HUES48 (cell line): ENCODE results near the gene ADAM12.

Experiments used
- H3K27ac ChIP-seq: one replicate; pipeline ENCODE4 v1.7.0; 2013; ENCODE audit warnings: low read depth, low read length, inconsistent platforms
- H3K27me3 ChIP-seq: 2 replicates; pipeline ENCODE4 v1.6.1; 2013; ENCODE audit warnings: mild to moderate bottlenecking, low read length; ENCODE audit not compliant: control insufficient read depth, insufficient read depth
- H3K36me3 ChIP-seq: 2 replicates; pipeline ENCODE4 v1.6.1; 2013; ENCODE audit warnings: low read length; ENCODE audit not compliant: control insufficient read depth, insufficient read depth
- H3K4me1 ChIP-seq: 2 replicates; pipeline ENCODE4 v1.6.1; 2013; ENCODE audit warnings: mild to moderate bottlenecking, low read length; ENCODE audit not compliant: control insufficient read depth, insufficient read depth
- H3K4me3 ChIP-seq: 2 replicates; pipeline ENCODE4 v1.5.1; 2013; ENCODE audit warnings: mild to moderate bottlenecking, low read depth, low read length
- H3K9ac ChIP-seq: 2 replicates; pipeline ENCODE4 v1.6.1; 2013; ENCODE audit warnings: mild to moderate bottlenecking, low read depth, low read length, moderate library complexity
- H3K9me3 ChIP-seq: 2 replicates; pipeline ENCODE4 v1.6.1; 2013; ENCODE audit warnings: low read length; ENCODE audit not compliant: control insufficient read depth, insufficient read depth

The ADAM12 gene

DNA sequence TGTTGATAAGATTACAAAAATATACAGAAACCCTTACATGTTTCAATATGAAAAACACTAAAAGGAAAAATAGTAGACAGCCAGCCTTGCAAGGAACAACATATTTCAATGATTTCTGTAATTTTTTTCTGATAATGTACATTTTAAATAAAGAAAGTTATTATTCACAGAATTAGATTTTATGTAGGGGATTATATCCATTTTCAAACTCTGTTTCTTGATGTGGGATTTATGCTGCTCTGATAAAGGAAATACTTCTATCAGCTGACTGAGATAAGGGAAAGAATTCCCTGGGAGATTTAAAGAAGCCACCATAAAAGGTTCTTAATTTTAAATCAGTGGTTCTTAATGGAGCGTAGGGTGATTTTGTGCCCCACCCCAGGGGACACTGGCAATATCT is 180.4 kb downstream of the ADAM12 start:
- H3K36me3 ChIP-seq: no peaks in the 10 kb centered on the region
- H3K4me3 ChIP-seq: no peak overlapping the region
- H3K9me3 ChIP-seq: no peaks in the 10 kb centered on the region
- H3K4me1 ChIP-seq: no peaks in the 10 kb centered on the region
- H3K27ac ChIP-seq: no peak overlapping the region
- H3K9ac ChIP-seq: no peak overlapping the region
- no peaks in the 10 kb centered on the region for H3K27me3 ChIP-seq

DNA sequence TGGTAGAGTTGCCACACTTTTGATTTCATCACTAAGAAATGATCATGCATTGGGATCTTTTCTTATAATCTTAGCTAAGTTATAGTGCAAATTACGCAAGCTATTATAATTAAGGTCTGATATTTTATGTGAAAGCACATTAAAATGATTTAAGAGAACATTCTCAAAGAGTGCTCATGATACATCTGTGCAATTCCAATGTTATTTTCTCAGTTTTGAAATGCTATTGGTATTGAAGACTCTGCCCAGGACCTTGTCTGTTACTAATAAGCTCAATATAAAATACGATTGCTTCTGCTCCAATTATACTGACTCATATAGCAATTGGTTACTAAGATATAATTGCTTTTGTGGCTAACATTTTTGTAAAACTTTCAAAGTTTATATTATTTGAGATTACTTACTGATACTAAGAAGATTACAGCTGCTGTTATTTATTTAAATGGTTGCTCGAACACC is 180.9 kb downstream of the ADAM12 start:
- no peak overlapping the region for H3K9ac ChIP-seq
- H3K27ac ChIP-seq: no peak overlapping the region
- H3K27me3 ChIP-seq: no peaks in the 10 kb centered on the region
- H3K36me3 ChIP-seq: no peaks in the 10 kb centered on the region
- H3K4me1 ChIP-seq: no peaks in the 10 kb centered on the region
- H3K9me3 ChIP-seq: no peaks in the 10 kb centered on the region
- H3K4me3 ChIP-seq: no peak overlapping the region

DNA sequence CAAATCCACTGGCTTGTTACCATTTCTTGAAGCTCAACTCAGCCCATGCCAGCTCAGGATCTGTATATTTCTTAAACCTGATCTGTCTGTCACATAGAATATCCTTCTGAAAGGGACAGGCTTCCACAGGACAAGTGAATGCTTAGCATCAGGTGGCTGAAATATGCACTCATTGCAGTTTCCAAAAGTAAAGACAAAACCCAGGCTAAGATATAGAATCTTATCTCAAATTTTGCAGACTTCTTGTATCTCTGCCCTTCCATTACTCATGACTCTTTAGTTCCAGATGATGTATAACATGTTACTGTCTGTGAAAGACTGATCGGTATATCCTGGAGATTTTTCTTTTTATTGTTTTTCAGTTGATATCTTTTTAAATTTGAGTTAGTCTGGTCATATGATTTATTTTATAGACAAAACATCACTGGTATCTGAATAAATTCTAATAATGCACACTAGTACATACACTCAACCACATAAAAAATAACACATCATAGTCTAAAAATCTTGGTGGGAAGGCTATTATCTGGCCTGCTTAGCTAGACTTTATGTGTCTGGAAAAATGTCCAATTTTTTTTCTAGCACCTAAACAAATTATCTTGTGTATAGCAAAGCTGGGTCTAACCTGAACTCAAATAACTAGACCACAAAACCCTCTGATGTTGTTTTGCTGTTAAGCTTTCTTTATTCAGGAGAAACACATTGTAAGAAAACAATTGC is 182.6 kb downstream of the ADAM12 start:
- no peaks in the 10 kb centered on the region for H3K9me3 ChIP-seq
- no peak overlapping the region for H3K27ac ChIP-seq
- H3K9ac ChIP-seq: no peak overlapping the region
- no peaks in the 10 kb centered on the region for H3K4me1 ChIP-seq
- H3K36me3 ChIP-seq: no peaks in the 10 kb centered on the region
- no peaks in the 10 kb centered on the region for H3K27me3 ChIP-seq
- H3K4me3 ChIP-seq: no peak overlapping the region

DNA sequence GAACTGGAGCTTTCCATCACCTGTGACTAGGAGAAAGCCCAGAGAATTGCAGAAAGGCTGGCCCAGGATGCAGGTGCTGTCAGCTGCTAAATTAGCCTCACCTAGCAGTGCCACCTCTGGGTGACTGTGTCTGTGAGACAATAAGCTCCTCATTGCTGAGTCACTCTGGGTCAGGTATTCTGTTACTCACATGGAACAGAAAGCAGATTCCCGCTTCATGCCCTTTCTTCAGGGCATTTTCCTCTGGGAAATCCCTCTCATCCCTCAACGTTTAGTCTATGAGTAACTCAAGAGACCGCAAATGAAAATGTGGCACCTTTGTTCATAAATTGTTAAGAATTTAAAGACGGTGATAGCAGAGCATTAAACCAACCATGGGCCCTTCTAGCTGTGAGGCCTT is 184.0 kb downstream of the ADAM12 start:
- Histone ChIP-seq H3K9ac (no peak overlapping the region), H3K9me3 (no peaks in the 10 kb centered on the region), H3K4me3 (no peak overlapping the region), H3K36me3 (no peaks in the 10 kb centered on the region), H3K27ac (no peak overlapping the region), H3K27me3 (no peaks in the 10 kb centered on the region), H3K4me1 (no peaks in the 10 kb centered on the region)

DNA sequence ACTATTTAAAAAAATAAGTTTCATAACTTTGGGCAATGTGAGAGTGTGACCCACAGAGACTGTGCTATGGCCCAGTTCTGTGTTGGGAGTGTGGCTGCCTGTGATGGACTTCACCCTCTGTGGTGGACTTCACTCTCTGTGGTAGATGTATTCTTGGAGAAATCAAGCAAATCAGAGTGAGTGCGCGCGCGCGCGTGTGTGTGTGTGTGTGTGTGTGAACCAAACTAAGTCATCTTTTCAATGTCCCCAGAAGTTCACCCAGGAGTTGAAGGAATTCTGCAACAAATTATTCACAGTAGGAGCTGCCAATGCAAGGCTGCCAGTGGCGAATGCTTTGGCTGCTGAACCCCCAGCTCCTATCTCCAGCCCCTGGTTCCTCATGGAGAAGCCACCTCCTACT is 184.5 kb downstream of the ADAM12 start:
- H3K27ac ChIP-seq: no peak overlapping the region
- H3K27me3 ChIP-seq: no peaks in the 10 kb centered on the region
- H3K36me3 ChIP-seq: no peaks in the 10 kb centered on the region
- H3K9ac ChIP-seq: no peak overlapping the region
- no peak overlapping the region for H3K4me3 ChIP-seq
- no peaks in the 10 kb centered on the region for H3K4me1 ChIP-seq
- H3K9me3 ChIP-seq: no peaks in the 10 kb centered on the region

DNA sequence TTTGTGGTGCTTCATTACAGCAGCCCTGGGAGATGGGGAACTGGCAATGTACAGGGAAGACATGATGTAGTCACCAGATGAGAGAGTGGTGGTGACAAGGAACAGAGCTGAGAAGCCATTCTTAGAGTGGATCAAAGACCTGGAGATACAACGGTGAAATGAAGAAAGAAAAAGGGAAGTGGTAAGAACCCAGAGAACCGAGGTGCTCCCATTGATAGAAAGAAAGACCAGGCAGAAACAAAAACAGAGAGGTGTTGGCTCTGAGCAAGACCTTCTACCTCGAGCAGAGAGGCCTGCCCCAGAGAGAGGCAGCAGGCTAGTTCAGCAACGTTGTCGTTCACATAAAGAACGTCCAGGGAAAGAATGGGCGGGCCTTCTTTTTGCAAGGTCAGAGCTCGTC is 186.7 kb downstream of the ADAM12 start:
- H3K27me3 ChIP-seq: no peaks in the 10 kb centered on the region
- no peak overlapping the region for H3K27ac ChIP-seq
- H3K4me3 ChIP-seq: no peak overlapping the region
- no peaks in the 10 kb centered on the region for H3K36me3 ChIP-seq
- H3K9me3 ChIP-seq: no peaks in the 10 kb centered on the region
- H3K4me1 ChIP-seq: no peaks in the 10 kb centered on the region
- H3K9ac ChIP-seq: no peak overlapping the region

DNA sequence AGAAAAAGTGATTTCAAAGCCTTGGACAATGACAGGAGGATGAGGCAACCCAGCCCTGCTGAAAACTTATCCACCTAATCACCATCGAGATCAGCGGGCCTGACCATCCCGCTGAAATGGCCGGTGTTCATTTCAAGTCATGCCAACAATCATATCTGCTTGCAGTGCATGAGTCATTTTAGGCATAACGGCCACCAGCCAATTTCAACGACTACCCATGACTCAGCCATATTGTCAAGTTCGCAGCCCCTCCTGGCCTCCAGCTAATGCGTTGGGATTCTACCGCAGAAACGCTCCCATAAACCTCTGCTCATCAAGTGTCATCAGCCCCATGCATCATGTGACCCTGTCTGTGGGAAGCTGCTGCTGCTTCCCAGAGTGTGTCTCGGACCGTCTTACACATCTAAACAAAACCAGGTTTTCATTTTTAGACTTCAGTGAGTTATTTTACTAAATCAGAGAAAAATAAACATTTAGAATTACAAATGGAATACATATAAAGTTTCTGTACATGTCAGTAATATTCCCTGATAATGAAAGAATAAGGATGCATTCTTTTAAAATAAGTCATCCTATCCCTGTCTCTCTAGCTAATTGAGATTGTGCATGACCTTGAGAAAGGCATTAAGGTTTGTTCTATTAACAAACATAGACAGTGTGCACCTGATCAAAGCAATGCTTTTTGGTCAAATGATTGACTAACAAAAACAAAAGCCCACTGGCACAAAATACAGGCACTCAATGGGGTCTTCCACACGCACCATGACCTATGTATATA is 188.9 kb downstream of the ADAM12 start:
- no peak overlapping the region for H3K4me3 ChIP-seq
- H3K27me3 ChIP-seq: no peaks in the 10 kb centered on the region
- no peak overlapping the region for H3K9ac ChIP-seq
- no peaks in the 10 kb centered on the region for H3K36me3 ChIP-seq
- H3K27ac ChIP-seq: no peak overlapping the region
- H3K9me3 ChIP-seq: no peaks in the 10 kb centered on the region
- no peaks in the 10 kb centered on the region for H3K4me1 ChIP-seq

DNA sequence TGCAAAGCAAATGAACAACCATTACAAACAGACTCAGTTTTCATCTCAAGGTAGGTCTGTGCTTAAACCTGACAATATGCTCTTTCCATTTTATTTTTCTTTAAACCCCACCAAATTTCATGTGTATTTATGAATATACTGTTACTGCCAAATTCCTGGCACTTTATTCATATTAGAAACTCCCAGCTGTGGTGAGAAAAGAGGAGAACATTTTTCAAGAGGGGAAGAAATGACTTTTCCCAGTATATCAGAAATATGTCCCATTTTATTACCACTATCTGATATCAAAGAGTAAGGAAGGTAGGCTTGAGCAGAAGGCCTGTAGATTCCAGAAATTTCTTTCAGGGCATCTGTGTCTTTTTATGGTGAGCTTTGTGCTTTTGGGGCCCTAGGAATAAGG is 189.6 kb downstream of the ADAM12 start:
- Histone ChIP-seq H3K9me3 (no peaks in the 10 kb centered on the region), H3K9ac (no peak overlapping the region), H3K27ac (no peak overlapping the region), H3K27me3 (no peaks in the 10 kb centered on the region), H3K36me3 (no peaks in the 10 kb centered on the region), H3K4me1 (no peaks in the 10 kb centered on the region), H3K4me3 (no peak overlapping the region)

DNA sequence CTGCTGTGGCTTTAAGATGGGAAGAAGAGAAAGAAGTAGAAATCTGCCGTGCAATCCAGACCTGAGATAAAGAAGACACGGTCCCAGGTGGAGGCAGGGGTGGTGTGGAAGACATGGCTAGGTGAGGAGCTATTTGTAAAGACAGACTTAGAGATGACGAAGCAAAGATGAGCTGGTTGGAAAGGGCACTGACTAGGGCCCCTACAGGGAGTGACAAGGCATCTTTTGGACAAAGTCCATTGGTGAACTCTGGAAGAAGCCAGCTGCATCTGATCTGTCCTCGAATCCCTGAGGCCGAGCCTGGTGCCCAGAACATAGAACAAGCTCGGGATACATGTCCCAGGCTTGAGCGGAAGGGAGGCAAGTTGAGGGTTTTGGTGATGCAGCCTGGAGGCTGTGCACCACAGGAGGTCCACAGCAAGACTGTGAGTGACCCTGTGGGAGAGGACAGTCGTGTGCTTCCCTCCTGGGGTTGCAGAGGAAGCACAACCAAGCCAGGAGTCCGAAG is 191.2 kb downstream of the ADAM12 start:
- H3K27ac ChIP-seq: no peak overlapping the region
- no peaks in the 10 kb centered on the region for H3K9me3 ChIP-seq
- no peak overlapping the region for H3K9ac ChIP-seq
- no peak overlapping the region for H3K4me3 ChIP-seq
- no peaks in the 10 kb centered on the region for H3K27me3 ChIP-seq
- no peaks in the 10 kb centered on the region for H3K4me1 ChIP-seq
- no peaks in the 10 kb centered on the region for H3K36me3 ChIP-seq

DNA sequence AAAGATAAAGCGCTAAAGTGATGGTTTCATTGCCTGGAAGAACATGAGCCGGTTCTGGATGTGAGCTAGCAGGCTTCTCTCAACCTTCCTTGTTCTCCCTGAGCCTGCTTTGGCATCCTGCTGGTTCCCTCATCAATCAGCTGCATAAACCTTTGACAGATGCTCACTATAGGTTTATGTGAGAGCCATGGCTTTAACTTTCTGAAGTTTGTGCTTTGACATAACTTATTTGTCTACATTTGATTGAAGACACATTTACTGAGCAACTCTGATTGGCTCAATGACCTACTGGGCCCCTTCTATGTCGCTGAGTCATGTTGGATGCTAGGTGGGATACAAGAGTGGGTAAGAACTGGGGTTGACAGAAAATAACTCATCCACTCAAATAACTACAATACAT is 192.0 kb downstream of the ADAM12 start:
- H3K9ac ChIP-seq: no peak overlapping the region
- H3K9me3 ChIP-seq: no peaks in the 10 kb centered on the region
- H3K36me3 ChIP-seq: no peaks in the 10 kb centered on the region
- H3K27me3 ChIP-seq: no peaks in the 10 kb centered on the region
- H3K4me3 ChIP-seq: no peak overlapping the region
- H3K27ac ChIP-seq: no peak overlapping the region
- H3K4me1 ChIP-seq: no peaks in the 10 kb centered on the region

DNA sequence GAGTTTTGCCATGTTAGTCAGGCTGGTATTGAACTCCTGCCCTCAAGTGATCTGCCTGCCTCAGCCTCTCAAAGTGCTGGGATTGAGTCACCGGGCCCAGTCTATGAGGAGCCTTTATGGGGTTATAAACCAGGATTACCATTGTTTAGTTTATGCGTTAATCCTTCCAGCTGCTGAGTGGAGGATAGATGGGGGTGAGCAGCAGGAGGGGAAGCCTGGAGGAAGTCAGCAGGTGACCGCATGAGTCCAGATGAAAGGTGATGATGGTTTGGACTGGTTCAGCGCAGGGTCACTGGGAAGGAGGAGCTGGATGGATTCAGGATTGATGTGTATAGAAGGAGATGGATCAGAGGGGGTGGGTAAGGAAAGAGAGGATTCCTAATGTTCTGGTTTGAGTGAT is 197.1 kb downstream of the ADAM12 start:
- Histone ChIP-seq H3K27ac (no peak overlapping the region), H3K9me3 (no peaks in the 10 kb centered on the region), H3K9ac (no peak overlapping the region), H3K4me3 (no peak overlapping the region), H3K27me3 (no peaks in the 10 kb centered on the region), H3K4me1 (no peaks in the 10 kb centered on the region), H3K36me3 (no peaks in the 10 kb centered on the region)
